ENCODE data around the gene DCPS.
"Not testable (repeated sequence)": the region's sequence is repeated elsewhere in the genome, so short reads cannot be mapped to it uniquely, and the experiment has no call there.

The DCPS gene, protein sequence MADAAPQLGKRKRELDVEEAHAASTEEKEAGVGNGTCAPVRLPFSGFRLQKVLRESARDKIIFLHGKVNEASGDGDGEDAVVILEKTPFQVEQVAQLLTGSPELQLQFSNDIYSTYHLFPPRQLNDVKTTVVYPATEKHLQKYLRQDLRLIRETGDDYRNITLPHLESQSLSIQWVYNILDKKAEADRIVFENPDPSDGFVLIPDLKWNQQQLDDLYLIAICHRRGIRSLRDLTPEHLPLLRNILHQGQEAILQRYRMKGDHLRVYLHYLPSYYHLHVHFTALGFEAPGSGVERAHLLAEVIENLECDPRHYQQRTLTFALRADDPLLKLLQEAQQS

DNA sequence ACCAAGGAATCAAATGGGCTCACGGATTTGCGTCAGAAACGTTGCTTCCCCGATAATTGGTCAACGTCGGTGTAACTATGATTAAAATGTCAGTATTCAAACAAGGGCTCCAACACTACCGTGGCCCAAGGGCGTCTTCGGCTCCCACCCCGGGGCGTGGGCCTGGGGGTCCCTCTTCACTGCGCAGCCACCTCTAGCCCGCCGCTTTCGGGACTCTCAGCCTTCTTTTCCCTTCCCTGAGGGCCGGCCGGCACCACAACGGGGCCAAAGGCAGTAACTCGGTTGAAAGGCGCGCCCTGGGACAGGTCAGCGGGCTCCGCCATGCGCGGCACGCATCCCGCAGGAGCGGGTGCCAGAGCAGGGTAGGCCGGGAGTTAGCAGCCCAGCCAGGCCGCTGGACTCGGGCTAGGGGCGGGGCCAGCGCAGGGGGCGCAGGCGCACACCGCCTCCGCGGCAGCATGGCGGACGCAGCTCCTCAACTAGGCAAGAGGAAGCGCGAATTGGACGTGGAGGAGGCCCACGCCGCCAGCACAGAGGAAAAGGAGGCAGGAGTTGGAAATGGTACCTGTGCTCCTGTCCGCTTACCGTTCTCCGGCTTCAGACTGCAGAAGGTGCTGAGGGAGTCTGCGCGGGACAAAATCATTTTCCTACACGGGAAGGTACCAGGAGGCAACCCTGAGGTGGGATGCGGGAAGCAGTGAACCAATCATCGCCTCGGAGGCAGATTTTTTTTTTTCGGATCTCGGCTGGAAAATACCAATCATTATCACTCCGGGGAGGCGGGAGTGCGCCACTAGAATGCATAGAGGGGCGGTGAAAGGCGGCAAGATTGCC lies at the start of gene DCPS:
DCPS (plus strand) TSS at position 438 of the 834 bp plus-strand sequence; CDS start at position 459, 21 bp downstream.
- peak; percentile 90 for DNase-seq

DNA sequence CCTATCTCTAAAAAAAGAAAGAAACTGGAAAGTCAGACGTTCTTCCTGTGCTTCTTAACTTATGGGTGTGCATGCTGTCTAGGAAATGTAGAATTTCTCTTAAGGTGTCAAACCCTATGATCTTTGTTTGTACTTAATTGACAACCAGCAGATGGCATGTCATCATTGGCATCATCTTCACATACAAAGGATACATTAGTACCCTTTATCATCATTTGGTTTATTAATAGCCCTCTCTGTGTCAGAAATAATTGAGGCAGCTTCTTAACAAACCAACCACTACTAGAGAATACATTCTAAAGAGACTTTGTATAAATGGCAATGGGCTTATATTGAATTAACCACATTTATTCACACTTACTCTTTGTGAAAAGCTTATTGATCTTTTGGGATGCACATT lies 49.0 kb upstream of the DCPS start:
- DNase-seq, result no peak

DNA sequence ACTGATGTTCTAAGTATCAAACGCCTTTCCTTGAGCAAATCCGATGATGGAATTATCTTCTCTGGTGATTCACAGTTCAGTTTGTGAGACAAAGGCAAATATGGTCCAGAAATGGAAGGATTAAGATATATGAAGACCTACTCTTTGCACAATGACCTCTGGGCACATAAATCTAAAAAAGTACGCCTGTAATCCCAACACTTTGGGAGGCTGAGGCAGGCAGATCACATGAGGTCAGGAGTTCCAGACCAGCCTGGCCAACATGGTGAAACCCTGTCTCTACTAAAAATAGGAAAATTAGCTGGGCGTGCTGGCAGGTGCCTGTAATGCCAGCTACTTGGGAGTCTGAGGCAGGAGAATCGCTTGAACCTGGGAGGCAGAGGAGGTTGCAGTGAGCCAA lies 48.4 kb upstream of the DCPS start:
- DNase-seq, result not testable (repeated sequence)

DNA sequence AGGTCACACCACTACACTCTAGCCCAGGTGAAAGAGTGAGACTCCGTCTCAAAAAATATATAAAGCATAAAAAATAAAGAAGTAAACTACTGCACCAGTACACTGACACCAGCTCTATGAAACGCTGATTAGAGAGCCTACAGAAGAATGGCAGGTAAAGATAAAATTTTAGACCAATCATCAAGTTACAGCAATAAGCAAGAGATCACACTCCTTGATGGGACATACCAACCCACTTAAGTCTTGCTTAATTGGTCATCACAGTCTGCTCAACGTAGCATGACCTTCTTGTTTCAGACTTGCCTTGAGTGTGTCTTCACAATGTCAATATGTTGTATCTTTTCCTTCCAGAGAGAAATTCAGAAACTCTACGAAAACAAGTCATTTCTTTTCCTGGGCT lies 47.6 kb upstream of the DCPS start:
- DNase-seq, result no peak

DNA sequence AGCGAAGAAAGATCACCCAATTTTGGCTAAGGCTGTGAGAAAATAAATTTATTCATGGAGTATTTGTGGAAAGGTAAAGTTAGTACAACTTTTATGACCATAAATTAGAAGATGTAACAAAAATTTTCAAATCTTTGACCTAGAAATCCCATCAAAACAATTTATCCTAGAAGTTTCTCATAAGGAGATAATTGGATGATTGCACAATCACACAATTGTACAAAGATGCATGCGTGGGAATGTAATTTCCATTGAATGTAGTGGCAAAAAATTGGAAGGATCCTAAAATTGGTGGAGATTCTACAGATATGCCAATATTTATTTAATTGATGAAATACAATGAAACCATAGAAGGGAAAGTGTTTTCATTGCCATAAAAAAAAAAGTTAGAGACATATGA lies 46.7 kb upstream of the DCPS start:
- no peak for DNase-seq

DNA sequence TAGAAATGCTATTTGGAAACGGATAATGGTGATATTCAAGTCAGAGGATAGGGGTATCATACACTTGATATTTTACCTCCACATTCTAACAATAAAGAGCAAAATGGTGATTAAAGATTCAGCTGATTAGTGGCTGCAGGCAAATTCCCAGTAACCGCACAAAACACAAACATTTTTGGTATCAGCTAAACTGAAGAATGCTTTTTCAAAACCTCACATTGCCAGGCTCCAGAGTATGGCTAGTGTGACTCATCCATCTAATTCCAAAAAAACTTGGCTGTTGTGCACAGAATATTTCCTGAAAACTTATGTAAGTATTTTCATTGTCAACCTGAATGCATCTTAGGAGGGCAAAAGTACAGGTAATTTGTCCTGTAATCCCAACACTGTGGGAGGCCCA lies 46.1 kb upstream of the DCPS start:
- peak; percentile 48 for DNase-seq

DNA sequence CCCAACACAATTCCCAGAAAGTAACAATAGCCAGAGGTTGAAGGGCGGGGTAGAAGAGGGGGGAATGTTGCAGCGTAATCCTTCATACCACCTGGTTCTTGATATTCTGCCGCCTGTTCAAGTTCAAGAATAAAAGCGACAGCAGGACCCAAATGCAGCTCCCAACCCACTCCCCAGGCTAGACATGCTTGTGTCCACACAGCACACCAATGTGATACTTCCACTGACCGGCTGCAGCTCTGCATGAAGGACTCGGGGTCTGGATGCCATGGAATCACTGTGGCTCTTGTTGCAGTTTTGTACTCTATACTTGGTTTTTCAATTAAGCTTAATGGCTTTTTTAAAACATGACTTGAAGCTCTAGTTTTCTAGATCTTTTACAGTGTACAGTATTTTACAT lies 41.6 kb upstream of the DCPS start:
- no peak for DNase-seq

DNA sequence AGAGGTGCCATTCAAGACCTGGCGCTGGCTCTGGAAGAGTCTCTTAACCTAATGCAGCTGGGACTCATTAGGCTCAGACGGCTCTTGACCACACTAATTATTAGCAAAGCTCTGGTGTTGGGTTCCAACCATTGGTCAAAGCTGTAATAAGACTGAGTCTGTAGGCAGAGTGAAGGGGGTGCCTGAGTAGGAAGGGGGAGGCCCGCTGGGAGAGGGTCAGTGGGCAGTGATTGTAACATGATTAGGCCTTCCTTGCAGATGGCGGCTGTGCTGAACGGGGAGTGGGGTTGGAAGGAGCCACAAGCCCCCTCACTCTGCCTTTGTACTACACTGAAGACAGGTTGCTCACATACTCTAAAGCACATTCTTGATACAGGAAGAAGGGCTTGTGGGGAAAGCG lies 40.4 kb upstream of the DCPS start:
- DNase-seq, result no peak

DNA sequence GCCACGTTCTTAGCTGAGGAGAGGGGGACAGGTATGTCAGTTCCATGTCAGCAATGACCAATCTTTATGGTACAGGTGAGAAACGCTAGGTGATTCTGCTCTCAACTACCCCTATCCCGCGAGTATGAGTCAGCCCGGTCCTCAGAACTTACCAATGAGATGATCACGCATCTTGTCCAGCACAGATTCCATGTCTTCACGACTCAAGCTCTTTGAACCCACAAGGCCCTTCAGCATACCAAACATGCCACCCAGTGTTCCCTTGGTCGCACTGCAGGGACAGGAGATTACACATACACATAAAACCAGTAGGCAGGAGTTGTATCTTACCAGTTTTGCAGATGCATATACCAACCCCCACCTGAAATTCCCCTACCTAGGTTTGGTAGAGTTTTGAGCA lies 38.0 kb upstream of the DCPS start:
- DNase-seq, result no peak

DNA sequence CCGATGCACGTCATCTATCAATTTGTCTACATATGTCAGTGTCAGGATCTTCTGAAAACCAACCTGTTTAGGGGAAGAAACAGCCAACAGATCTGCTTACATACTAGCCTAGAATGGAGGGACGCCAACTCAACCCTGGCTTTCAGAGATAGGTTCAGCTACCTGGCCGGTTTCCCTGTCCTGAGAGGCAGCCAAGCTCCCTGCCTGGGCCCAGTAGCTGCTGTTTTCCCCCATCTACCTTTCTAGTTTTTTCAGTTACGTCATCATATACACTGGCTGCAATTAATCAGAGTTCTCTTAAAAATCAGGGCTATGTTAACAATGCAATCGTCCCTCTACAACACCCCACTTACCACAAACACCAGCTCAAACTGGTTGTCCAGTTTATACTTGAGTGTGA lies 36.2 kb upstream of the DCPS start:
- DNase-seq, result no peak

DNA sequence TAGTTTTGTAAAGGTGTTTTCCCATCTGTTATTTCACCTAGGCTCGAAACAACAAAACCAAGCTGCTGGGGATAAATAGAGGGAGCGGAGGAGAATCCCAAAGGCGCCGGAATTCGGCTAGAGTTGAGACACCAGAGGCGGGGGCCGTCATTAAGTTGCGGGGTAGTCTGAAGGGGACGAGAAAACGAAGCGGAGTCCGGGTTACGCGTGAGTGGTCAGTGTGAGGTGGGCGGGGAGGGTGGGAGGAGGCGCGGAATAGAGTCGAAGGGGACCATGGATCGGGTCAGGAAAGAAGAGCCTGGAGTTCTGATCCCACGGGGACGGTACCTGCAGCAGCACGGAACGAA lies 35.5 kb upstream of the DCPS start:
- DNase-seq, result no peak

DNA sequence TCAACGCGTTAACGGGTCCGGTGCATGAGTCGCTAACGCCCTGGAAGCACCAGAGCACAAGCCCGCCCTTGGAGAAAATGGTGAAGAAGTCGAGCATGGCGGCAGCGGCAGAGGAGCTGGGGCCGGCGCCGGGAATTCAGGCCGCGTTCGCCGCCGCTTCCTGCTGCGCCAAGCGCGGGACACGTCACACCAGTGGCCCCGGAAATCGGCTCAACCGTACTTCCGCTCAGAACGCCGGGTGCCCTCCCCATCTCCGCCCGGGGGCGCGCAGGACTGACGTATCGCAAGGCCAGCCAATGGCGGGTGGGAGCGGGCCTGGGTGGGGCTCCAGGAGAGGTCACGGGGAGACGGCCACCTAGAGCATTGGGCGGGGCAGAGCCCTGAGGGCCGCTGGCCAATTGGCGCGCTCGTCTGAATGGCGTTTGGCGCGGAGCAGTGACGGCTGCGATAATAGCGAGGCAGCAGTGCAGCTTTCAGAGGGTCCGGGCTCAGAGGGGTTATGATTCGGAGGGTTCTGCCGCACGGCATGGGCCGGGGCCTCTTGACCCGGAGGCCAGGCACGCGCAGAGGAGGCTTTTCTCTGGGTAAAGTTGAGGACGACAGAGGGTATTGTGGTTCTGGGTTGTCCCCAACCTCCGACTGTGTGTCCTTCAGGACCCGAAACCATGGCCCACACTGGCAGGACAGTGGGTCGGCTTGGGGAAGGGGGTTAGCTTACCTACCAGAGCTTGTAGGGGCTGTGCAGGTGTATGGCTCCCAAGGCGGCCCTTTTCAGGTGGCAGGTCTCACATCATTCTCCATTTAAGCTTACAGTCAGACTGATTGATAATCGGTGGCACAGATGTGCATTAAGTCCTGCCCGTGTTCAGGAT lies 34.9 kb upstream of the DCPS start, which contains the start of the genes FOXRED1 and SRPRA:
FOXRED1 (plus strand) TSS at position 447 of the 872 bp plus-strand sequence; CDS start at position 500, 53 bp downstream.
SRPRA (minus strand) TSS at position 188 of the 872 bp plus-strand sequence; CDS start at position 97, 91 bp downstream.
- DNase-seq, result peak; percentile 99

DNA sequence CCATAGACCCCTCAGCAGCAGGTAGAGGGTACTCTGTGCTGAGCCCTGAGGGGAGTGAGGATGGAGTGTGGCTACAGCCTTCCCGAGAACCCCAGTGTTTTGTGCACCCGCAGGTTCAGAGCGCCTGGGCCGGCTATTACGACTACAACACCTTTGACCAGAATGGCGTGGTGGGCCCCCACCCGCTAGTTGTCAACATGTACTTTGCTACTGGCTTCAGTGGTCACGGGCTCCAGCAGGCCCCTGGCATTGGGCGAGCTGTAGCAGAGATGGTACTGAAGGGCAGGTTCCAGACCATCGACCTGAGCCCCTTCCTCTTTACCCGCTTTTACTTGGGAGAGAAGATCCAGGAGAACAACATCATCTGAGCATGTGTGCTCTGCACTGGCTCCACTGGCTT lies 26.5 kb upstream of the DCPS start:
- DNase-seq, result no peak

DNA sequence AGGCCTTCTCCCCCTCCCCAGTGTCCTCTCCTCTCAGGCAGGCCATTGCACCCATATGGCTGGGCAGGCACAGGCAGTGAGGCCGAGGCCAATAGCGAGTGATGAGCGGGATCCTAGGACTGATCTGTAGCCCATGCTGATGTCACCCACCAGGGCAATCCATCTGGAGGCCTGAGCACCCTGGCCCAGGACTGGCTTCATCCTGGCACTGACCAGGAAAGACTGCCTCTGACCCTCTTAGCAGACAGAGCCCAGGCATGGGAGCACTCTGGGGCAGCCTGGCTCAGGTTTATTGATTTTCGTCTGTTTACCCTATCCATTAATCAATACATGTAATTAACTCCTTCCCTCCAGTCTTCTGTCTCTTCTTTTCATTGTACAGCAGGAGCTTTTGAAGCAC lies 26.1 kb upstream of the DCPS start:
- no peak for DNase-seq

DNA sequence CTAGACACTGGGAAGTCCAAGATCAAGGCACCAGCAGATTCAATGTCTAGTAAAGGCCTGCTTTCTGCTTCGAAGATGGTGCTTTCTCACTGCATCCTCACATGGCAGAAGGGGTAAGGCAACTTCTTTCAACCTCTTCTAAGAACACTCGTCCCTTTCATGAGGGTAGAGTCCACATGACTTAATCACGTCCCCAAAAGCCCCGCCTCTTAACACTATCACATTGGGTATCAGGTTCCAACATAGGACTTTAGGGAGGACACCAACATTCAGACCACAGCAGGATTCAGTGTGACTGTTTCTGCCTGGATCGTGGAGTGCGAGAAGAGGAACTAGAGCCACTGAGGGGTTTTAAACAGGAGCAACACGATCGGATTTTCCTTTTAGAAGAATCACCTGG lies 24.7 kb upstream of the DCPS start:
- DNase-seq, result no peak

DNA sequence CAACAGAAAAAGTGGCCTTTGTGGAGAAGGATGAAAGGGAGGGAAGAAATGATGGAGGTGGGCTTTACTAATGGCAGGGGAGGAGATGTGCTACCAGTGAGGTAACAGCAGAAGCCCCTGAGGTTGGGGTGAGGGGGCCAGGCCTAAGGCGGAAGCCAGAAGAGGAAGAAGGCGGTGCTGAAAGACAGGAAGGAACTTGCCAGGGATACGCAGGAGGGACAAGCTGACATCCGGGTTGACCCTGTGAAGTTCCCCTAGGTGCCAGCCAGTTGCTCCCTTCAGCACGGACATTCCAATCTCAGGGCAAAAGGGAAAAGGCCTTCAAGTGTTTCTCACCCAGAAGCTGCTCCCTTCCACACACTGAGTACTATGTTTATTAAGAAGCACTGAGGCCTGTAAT lies 23.3 kb upstream of the DCPS start:
- DNase-seq, result no peak

DNA sequence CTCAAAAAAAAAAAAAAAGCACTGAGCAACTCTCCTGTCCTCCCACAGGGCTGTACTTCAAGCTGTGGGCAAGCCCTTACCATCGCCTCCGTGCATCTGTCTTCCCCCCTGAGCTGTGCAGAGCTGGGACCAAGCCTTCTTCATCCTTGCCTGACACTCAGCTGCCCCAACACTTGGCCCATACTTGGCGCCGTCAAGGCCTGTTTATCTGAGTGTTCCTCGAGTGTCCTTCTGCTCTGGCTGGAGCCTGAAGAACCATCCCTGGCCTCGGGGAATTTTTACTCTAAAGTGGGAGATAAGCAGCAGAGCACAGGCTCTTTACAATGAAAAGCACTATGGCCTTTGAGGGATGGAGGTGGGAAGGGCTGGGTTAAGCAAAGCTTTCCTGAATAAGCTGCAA lies 22.6 kb upstream of the DCPS start:
- no peak for DNase-seq

DNA sequence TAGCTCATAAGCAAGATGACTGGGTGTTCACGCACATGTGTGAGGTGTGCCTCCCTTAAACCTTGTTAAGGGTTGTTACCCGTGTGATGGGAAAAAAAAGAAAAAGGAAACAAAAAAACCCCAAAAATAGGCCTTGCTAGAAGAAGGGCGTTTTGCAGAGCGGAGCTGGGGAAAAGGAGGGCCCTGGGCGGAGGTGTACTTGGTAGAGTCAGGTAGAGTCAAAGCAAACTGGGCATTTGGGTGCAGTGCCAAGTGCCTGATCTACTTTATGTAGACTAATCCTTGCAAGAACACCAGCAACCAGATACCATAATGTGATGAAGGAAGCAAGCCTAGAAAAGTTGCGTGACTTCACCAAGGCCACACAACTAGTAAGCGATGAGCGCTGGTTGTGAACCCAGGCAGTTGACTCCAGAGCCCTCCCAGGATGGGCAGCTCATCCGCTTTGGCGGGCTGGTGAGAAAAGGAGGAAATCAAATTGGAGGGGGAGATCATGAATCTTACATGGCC lies 22.1 kb upstream of the DCPS start:
- no peak for DNase-seq

DNA sequence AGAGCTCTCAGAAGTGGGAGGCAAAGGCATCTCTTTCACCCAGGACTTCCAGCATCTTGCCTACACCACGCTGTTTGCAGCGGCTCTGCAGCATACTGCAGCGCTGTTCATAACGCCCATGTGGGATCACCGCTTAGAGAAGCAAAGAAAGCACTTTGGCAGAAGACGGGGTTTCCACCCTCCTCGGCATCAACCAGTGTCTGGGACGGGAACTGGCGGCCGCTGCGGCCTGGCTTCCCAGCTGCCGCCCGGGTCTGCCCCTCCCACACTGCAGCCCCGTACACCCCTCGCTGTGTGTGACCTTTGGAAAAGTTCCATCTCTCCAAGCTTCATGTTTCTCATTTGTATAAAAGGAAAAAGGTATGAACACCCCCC lies 21.5 kb upstream of the DCPS start:
- DNase-seq, result no peak

DNA sequence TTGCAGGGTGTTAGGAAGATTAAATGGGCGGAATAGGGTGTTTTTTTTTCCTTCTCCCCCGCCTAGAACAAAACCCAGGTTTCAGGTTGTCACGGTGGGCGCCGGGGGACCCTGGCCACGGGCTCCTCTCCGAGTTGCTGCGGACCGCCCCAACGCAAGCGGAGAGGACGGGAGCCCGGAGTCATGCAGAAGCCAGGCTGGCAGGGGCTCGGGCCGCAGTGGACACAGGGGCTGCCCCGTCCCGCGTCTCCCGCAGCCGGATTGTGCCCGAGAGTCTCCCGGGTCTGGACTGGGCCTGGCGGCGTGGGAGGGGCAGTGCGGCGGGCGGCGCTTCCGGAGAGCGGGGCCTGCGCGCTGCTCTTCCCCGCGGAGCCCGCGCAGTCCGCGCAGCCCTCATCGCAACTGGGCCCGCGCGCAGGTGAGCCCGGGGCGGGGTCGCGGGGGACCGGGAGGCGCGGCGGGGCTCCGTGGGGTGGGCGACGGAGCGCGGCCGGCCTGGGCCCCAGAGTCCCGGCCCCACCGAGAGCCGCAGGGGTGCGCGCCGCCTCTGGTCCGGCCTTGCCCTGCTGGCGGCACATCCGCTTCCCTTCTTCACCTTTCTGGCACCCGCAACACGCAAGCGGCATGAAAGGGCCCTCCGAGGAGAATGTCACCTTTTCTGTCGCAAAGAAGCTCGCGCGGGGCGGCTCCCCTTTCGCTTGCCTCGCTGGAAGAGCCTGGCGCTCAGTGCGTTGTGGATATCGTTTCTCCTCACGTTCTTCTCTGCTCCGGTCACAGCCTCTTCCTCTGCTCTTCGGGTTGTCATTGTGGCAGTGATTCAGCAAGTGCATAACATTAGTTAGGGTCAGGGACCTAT lies 20.9 kb upstream of the DCPS start, which contains the start of gene TIRAP:
TIRAP (plus strand) TSS at position 358 of the 856 bp plus-strand sequence. CDS start 7,802 bp downstream, outside the sequence.
- DNase-seq, result peak; percentile 18

DNA sequence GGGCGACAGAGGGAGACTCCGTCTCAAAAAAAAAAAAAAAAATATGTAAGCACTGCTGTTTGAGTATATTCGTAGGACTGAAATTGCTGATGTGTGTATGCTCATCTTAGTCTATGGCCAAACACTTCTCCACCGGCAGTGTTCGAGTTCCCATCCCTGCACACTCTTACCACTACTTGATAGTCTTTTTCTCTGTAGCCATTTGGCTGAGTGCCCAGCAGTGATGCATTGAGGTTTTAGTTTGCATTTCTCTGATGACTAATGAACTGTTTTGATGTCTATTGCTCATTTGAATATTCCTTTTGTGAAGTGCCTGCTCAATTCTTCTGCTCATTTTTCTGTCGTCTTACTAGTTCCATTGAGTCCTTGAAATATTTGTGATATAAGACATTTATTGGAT lies 19.0 kb upstream of the DCPS start:
- DNase-seq, result peak; percentile 85

DNA sequence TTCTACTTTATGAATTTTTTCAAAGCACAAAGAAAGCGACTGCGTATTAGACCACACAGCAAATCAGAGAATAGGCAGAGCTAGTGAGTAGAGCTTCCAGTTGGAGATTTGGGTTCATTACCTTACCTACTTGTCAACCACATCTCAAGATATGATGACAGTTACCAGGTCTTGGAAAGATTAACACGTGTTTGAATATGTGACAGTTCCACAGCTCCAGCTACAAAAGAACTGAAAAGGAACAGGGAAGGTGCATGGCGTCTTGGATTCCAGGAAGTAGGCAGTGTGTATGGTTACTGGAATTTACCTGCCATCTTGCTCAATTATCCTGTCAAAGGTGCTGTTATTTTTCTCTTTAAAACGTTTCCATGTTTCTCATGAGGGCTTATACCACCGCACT lies 15.6 kb upstream of the DCPS start:
- no peak for DNase-seq
